HG03342 (cell line): ENCODE measurements around the gene RAC2.

Source experiments
- ATAC-seq: cut with Tn5 transposase; IDR thresholded peaks from one replicate; pipeline ENCODE4 v1.9.1; 2021; ENCODE audit warnings: mild to moderate bottlenecking, moderate library complexity; ENCODE audit not compliant: unreplicated experiment

RAC2 gene

GRCh38 chr22:37222440-37222971 is 21.6 kb downstream of the RAC2 start:
- ATAC-seq = no peak

GRCh38 chr22:37221424-37222333 is 22.4 kb downstream of the RAC2 start:
- ATAC-seq = no peak

DNA sequence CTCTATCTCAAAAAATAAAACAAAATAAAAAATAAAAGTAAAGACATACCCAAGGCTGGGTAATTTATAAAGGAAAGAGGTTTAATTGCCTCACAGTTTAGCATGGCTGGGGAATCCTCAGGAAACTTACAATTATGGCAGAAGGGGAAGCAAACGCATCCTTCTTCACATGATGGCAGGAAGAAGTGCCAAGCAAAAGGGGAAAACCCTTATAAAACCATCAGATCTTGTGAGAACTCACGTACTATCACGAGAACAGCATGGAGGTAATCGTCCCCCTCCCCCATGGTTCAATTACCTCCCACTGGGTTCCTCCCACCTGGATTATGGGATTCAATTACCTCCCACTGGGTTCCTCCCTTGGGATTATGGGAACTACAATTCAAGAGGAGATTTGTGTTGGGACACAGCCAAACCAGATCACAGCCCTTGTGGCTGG is 23.5 kb downstream of the RAC2 start:
- ATAC-seq = no peak

GRCh38 chr22:37219533-37219932 is 24.5 kb downstream of the RAC2 start:
- peak; percentile 14 for ATAC-seq

DNA sequence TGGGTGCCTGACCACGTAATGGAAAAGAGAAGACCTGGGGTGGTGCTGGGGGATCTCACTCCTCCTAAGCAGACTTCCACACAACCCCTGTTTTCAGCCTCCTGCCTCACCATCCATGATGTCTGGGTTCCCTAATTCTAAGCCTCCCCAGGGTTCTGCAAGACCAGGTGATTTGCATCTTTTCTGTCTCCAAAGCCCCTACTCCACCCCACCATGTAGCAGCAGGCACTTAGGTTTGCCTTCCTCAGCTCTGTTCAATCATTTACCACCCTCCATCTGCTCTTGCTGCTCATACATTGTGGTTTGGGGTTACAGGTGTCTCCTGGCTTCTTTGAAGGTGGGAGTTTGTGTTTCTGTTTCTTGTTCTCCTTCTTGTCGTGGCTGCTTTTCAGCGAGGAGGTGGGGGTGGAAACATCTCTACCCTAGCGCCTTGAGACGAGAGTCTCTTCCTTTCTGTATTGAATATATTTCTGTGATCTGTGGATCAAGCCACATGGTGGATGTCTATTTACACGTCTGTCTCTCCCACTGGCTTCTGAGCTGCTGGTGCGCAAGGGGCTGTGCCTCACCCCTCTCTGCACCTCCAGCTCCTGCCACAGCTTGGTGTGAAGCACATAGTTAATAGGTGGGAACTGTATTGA is 25.2 kb downstream of the RAC2 start:
- ATAC-seq = peak; percentile 78

DNA sequence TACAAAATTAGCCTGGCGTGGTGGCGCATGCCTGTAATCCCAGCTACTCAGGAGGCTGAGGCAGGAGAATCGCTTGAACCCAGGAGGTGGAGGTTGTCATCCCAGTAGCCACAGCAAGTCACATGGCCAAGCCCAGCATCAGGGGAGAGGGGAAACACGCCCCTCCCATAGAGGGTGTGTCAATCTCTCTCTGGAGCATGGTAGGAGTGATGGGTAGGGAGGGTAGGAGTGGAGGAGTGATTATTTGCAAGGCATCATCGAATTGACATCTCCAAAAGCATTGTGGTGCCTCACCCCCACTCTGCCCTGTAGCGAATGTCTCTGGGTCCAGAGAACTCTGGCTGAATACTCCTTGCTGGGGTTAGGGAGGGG is 25.7 kb downstream of the RAC2 start:
- ATAC-seq = peak; percentile 21

GRCh38 chr22:37215890-37216289 is 28.2 kb downstream of the RAC2 start:
- ATAC-seq = no peak

DNA sequence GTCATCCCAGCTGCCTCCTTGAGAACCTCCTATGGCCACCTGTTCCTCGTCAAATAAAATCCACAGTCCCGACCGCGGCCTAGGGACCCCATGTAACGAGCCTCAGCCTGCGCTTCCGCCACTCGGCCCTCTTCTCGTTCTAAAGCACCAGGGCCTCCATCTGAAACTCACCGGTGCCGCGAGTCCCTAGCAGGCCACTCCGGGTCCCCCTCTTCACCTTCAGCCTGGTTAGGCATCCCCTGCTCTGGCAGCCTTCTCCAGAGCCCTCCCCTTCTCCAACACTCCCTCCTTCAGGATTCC is 29.4 kb downstream of the RAC2 start:
- ATAC-seq = no peak

DNA sequence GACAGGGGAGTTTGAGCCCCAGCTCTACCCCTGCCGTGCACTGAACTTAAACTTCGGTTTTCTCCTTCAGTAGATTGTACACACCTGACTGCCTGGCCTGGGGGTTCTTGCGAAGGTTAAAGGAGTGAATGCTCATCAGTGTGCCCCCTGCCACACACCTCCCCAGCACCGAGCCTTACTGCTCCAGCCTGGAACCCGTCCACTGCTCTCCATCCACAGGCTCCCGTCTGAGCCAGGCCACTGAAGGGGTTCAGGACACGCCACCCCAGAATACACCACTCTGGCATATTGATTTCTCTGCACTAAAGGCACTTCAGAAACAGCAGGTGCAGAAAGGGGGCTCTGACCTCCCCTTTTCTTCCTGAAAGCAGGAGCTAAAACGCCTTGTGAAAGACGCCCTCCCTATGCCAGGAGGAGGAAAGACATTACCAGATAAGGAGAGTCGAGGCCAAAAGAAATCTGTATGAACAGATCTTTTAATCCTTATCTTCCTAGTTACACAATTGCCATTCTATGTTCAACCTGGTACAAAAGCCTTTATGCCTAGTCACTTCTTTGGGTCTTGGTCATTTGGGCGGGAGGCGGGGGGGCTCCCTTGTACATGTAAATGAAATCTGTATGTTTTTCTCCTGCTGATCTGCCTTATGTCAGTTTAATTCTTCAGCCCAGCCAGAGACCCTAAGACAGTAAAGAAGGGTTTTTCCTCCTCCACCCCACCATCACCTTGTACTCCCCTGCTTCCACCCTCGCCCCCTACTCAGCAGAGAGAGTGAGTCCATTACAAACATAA is 29.9 kb downstream of the RAC2 start:
- no peak for ATAC-seq

GRCh38 chr22:37213218-37213855 is 30.7 kb downstream of the RAC2 start:
- ATAC-seq = no peak

- no peak for ATAC-seq
These were observed 31.7 kb downstream of the RAC2 start, which contains the start of gene SSTR3 for GRCh38 chr22:37212174-37212906. Gene SSTR3 (minus strand): TSS chr22:37212477. CDS start chr22:37207803, 4,674 bp downstream.

- ATAC-seq = no peak
These were observed 32.2 kb downstream of the RAC2 start for GRCh38 chr22:37211866-37212173.

DNA sequence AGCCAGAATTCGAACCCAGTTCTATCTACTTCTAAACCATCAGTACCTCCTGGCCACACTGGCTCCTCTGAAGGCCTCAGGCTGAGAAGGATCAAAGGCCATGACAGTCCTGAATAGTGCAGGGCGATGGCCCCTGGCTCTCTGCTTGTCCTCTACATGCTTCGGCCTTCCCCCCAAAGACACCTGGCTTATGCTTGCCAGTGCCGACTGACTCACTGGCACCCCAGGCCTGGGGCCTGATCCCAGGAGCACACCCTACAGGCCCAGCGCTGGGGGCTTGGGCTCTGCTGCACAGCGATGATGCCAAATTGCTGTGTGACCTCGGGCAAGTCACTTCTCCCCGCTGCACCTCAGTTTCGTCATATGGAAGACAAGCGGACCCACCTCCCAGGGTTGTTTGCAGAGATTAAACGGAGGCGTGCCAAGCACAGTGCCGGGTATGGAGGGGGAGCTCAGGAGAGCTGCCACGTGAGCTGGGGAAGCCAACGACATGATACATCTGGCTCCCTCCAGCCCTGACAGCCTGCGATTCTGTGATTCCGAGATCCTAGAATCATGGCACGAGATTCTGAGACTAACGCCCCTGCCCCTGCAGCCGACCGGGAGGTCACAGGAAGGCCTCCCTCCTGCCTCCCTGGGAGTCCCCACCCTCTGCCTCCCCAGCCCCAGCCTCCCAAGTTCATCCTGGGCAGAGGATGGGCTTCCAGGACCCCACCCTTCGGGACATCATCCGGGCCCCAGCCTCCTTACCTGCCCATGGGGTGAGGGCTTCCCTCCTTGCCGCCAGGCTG is 32.8 kb downstream of the RAC2 start:
- no peak for ATAC-seq

DNA sequence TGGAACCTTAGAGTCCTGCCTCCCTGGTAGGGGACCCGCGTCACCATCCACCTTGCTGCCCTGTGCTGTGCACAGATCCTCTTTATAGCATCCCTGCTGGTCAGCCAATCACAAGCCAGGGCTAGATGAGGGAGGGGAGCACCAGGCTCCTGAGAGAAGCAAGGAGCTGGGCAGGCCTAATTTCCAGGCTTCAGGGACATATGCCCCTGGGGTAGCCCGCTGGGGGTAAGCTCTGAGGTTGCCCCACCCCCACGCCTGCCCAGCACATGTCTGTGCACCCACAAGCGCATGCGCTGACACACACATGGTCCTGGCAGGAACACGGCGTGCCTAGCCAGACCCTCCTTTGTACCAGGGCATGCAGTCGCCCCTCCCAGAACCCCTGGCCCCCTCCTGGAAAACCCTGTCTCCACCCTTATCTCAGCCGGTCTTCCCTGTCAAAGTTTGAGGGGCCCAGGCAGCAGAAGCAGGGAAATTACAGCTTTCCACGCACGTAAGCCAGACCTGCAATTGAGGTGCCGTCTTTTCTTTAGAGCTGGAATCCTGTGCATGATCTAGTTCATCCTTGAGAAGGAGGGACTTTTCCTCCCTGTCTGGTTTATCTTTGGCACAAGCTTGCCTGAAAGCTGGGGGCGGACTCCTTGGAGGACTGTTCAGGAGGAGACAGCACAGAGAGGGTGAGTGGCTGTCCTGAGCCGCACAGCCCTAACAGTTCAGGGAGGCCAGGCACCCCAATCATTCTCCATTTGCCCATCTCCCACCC is 33.8 kb downstream of the RAC2 start:
- ATAC-seq = no peak

GRCh38 chr22:37209140-37209845 is 34.8 kb downstream of the RAC2 start:
- ATAC-seq = no peak

- ATAC-seq = no peak
These were observed 35.5 kb downstream of the RAC2 start for GRCh38 chr22:37208401-37209139.

DNA sequence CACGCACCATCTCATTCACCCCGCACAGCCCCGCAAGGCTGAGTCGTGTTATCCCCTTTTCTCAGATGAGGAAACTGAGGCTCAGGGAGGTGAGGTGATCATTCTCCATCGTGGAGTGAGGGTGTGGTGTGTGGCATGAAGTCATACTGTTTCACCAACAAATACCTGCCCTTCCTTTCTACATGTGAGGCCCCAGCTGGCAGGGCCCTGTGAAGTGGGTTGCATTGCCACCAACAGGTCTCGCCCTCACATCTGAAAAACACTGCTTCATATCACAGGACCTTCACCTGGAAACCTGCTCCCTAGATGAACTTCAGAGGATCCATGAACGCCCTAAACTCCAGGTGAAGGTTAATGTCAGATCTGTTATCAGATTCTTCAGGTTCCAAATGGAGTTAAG is 36.1 kb downstream of the RAC2 start:
- ATAC-seq = no peak
